GM21390 (cell line): Measurements from ENCODE around the gene ATXN1.

Source experiments
- ATAC-seq: cut with Tn5 transposase; IDR thresholded peaks from one replicate; pipeline ENCODE4 v1.9.1; 2021; ENCODE audit not compliant: unreplicated experiment

The ATXN1 gene

DNA sequence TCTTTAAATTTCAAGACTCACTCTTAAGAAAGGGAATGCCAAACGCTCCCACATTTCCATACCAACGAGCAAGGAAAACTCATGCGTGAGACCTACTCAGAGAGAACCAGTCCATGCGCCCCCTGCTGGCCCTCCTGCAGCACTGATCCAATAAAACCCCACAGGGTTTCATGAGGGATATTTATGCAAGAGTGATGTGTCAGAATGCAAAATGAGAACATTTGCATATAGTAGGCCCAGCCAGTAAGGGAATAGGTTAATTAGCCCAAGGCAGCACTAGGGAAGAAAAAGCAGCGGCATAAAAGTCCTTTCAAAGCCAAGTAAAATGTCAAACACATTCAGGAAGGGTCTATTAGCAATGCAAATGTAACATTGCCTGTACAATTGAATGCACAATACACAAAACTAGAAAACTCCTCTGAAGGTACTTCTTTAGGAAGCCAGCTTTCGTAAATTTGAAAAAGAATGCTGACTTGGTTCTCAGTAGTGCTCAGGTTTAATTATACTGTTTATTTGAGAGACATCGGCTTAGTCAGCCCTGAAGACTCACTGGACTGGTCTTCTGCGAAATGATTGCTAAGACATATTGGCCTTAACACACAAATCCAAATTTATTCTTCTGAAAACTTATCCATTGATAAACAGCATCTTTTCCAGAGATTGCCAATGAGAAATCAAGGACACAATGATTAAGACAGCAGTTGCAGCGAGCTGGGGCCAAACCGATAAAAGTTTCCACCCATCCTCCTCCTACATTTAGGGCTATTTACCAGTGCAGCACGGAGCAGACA is 429.7 kb downstream of the ATXN1 start:
- peak; percentile 52 for ATAC-seq

DNA sequence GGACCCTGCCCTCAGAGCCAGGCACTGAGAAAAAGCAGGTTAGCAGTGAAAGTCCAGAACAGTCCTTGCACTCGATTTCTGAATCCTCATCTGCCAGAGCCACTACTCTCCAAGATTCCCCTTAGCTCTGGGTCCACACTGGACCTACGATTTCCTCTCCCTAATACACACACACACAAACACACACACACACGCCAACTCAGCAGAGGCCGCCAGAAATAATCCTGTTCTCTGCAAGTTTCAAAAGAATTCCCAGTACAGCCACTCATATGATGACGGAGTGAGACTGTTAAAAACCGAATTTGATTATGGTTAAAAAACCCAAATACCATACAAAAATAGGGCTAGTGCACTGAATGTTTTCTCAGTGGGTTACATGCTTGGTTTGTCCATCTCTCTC is 432.0 kb downstream of the ATXN1 start:
- no peak for ATAC-seq

DNA sequence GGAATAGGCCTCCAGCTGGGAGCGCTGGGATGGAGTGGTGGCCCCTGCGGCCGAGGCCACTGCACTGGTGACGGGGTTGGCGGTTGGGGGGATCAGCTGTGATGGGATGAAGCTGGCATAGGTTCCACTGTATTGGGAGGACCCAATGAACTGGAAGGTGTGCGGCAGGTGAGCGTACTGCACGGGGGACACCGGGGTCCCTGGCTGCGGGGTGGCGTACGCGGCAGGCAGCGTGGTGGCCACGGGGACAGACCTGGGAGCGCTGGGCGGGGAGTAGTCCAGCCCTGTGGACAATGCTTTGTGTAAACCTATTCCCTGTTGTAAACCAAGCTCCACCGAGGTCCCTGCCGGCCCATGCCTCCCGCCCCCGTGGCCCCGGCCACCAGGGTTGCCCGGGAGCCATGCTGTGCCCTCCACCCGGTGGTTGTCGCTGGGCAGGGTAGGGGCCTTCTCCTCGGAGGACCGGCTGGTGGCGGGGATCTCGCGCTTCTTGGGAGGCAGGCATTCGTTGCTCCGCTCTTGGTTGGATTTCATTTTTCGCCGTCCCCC is 433.4 kb downstream of the ATXN1 start:
- ATAC-seq, result no peak

DNA sequence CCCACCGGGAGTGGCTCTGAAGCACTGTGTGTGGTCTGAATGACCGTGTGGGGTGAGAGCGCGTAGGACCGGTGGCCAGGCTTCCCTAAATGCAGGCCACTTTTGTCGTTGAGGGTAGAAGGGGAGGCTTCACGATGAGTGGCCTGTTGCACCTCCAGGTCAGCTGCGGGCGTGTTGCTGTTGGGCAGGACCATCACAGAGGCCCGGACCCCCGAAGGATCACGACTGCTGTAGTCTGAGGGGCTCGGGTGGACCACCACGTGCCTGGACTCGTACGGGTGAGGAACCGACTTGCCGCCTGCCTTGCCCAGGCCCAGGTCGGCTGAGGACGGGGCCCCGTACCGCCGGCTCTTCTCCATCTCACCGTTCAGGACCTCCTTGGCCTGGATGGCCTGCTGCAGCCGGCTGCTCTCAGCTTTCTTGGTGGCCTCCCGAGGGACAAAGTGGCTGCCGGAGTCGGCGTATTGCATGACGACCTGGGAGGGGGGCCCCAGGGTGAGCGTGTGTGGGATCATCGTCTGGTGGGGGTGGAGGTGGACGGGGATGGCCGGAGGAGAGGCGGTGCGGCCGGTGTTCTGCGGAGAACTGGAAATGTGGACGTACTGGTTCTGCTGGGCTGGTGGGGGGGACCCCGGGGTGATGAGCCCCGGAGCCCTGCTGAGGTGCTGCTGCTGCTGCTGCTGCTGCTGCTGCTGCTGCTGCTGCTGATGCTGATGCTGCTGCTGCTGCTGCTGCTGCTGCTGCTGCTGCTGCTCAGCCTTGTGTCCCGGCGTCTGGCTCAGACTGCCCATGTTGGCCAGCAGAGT is 434.1 kb downstream of the ATXN1 start:
- no peak for ATAC-seq

DNA sequence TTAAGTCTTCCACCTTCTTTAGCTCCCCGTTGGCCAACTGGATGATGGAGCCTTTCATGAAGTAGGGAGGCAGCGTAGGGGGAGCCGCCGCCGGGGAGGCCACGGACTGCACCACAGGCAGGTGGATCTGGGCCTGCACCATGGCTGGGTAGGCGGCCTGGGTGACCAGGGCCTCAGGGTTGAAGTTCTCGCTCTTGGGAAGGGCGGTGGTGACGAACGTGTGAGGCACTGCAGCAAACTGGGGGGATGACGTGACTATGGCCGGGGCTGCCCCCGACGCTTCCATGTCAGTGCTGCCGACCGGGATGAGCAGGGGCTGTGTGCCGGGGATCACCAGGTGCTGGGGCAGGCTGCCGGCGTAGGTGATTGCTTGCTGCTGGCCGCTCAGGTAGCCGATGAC is 434.7 kb downstream of the ATXN1 start:
- no peak for ATAC-seq

DNA sequence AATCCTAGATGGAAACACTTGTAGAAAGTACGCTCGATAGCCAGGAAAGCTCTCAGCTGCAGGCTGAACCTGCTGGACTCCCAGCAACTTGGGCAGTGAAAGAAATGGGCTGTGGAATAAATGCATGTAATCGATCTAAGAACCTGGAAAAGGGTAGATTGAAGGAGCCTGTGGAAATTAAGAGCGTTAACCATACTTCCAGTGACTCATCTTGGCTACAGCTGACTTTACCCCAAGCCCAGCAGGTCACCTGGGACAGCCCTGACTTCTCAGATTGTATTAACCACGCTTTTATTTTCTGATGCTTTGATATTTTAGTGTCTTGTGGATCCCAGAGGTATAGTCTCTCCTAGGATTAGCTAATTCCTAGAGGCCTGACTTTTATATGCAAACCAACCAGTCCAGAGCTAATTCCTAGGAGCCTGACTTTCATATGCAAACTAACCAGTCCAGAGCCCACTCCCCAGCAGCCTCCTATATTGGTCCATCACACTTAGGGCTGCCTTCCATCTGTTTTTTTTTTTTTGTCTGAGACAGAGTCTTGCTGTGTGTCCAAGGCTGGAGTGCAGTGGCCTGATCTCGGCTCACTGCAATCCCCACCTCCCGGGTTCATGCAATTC is 436.5 kb downstream of the ATXN1 start:
- no peak for ATAC-seq

DNA sequence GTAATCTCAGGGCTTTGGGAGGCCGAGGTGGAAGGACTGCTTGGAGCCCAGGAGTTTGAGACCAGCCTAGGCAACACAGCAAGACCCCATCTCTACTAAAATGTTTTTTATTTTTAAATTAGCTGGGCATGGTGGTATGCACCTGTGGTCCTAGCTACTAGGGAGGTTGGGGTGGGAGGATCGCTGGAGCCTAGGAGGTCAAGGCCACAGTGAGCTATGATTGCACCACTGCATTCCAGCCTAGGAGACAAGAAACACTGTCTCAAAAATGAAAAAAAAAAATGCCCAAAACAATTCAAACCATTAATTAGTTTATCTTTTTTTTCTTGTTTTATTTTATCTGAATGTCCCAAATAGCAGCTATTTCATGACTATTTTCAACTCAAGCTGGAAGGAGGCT is 437.1 kb downstream of the ATXN1 start:
- ATAC-seq, result no peak

DNA sequence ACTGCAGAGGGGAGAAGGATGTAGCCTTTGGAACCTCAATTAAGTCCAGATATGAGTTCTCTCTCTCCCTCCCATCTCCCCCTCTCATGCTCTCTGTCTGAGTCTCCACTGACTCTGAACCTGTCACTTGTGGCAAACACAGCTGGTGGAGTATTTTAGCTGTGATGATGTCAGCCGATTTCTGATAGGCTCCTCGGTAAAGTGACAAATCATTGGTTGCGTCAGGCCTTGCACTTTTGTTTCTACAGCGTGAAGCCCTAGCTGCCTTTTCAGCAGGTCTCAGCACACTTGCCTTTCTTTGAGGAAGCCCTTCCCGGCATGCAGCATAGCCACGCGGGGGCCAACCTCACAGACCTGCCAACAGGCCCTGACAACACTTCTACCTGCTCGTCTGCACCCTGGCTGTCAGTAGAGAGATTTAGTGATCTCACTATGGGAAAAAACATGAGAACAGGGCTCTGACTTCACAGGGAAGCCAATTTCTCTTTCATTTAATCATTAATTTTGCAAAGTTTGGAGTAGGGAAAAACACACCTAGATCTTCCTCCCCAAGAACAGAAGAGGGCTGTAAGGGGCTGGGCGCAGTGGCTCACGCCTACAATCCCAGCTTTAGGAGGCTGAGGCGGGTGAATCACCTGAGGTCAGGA is 438.5 kb downstream of the ATXN1 start:
- ATAC-seq, result peak; percentile 84

DNA sequence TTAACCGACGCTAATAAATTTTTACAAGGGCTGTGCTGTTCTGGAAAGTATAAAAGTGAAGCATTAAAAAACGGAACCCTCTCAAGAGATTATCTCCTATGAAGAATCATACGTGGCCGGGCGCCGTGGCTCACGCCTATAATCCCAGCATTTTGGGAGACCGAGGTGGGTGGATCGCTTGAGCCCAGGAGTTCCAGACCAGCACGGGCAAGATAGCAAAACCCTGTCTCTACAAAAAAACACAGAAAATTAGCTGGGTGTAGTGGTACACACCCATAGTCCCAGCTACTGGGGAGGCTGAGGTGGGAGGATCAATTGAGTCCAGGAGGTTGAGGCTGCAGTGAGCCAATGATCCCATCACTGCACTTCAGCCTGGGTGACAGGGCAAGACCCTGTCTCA is 439.4 kb downstream of the ATXN1 start:
- no peak for ATAC-seq

DNA sequence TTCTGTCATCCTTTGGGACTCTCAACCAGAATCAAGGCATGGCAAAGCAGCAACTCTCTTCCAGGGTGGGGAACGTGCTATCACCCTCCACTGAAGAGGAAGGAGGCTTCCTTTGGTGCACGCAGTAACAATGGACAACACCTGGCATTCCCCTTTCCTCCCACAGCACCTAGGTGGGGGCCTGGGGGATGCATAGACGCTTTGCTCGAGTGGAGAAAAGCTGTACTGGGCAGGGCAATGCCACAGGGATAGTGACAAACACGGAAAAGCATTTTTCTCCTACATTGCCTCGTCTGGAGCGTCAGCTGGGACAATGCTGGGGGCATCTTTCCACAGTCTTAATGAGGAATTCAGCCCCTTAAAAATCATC is 439.9 kb downstream of the ATXN1 start:
- no peak for ATAC-seq

DNA sequence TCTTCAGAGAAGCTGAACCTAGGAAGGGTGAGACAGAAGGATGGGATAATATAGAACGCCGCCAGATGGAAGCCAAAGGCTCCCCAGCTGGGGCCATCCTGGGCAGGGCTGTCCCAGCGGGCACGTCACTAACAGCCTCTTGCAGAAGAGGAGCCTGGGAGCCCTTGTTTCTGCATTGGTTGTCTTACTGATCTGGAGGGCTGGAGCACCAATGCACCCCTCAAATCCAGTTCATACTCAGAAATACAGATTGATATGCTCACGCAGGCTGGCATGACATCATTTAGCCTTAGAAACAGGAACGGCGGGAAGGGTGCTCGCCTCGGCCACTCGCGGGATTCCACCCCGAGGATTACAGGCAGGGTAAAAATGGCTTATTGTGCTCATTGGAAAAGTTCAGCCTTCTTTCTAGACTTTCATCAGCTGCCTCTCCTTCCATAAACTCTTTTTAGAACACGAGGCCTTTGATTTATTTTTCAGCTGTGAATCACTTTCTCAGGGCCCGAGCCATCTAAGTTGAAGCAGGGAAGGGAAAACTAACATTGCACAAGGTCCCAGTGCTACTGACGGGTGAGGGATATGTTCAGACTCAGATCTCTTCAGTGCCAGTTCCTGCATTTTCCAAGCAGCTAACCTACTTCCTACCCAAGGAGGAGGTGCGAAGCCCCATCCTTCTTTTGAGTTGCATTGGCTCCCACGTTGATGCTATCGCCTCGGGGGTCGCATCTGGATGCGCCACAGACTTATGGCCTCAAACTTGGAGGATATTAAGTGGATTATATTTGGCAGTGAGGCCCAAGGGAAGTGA is 440.5 kb downstream of the ATXN1 start:
- no peak for ATAC-seq

DNA sequence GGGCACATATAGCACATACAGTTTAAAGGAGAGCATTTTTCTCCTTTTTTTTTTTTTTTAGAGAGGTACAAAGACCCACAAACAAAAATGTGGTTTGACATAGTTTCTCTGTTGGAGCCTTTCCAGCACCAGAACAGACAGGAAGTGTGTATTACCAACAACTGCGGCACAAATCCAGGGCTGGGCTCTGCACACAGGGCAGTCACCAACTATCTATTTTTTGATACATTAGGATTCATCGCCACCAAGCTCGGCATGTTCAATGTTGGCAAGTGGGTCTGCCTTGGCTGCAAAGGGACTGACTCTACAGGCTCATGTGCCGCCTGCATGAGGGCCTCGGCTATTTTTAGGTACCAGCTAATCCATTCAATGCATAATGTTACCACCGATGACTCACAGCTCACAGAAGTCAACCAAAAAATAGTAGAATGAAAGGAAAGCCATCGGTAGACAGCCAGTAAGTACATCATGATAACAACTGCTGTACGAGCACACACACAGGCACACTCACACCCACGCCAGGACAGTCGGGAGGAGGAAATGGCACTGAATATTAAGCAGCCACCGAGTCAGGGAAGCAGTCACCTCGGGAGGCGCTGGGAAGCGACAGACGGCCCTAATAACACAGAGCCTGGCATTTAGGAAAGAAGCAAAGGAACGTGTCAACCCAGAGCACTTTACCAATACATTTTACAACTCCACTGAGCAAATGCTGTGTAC is 441.3 kb downstream of the ATXN1 start:
- peak; percentile 63 for ATAC-seq

DNA sequence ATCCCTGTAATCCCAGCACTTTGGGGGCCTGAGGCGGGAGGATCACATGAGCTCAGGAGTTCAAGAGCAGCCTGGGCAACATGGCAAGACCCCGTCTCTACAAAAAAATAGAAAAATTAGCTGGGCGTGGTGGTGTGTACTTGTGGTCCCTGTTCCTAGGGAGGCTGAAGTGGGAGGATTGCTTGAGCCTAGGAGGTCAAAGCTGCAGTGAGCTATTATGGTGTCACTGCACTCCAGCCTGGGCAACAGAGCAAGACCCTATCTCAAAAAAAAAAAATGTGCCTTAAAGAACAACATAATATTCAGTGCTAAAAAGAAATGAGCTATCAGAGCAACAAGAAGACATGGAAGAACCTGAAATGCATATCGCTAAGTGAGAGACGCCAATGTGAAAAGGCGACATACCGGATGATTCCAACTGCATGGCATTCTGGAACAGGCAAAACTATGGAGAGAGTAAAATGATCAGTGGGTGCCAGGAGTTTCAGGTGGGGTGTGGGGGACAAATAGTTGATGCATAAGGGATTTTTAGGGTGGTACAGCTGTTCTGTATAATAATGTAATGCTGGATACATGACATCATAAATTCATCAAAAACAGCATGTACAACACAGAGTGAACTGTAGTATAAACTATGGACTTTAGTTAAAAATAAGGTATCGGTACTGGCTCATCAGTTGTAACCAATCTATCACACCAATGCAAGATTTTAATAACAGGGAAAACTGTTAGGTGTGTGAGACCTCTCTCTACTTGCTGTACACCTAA is 442.1 kb downstream of the ATXN1 start:
- ATAC-seq, result no peak

DNA sequence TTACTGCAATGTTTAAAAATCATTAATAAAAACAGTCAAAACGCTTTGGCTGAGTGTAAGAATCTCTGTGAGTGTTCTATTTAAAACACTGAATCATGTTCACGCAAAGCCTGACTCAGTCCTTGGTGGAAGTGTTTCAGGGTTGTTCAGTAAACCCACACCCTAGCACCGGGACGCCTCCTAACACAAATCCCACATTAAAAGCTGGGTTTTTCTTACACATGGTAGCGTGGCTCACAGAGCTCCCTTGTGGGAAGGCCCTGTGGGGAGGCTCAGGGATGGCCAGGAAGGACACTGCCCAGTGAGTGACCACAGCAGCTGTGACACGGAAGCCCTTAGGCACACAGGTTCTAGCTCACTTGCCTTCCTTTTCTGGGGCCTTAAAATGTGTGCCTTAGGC is 442.7 kb downstream of the ATXN1 start:
- ATAC-seq, result no peak

DNA sequence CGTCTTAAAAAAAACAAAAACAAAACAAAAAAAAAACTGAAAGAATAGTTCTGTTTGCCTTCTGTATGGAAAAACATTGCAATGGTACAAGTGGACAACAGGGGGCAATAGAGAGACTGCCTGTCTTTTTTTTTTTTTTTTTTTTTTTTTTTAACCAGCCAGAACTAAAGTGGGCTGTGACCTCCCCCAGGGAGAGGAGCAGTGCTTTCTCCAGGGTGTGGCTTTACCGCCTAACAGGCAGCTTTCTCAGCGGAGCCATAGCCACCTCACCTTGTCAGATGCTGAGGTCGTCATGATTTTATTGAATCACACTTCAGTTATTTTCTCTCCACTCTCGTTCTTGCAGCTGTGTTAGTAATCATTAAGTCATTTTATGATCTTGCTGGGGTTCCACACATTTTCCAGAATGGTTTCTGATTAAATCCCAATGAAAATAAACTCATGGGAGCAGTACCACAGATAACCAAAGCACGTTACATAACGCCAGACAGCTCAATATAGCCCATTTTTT is 444.5 kb downstream of the ATXN1 start:
- ATAC-seq, result no peak

DNA sequence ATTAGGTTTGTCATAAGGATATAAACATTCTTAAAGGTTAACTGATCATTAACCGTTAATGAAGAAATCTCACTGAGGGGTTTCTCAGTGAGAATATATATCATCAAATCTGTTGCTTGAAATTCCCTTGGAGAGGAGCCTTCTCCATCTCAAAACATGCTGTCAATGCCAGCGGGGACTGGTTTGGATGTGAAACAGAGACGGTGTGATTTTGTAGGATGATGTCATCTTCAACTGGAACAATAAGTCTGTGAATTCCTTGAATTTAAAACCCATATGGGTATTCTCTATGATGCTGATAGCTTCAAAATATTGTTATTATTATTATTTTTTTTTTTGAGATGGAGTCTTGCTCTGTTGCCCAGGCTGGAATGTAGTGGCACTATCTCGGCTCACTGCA is 447.0 kb downstream of the ATXN1 start:
- no peak for ATAC-seq

DNA sequence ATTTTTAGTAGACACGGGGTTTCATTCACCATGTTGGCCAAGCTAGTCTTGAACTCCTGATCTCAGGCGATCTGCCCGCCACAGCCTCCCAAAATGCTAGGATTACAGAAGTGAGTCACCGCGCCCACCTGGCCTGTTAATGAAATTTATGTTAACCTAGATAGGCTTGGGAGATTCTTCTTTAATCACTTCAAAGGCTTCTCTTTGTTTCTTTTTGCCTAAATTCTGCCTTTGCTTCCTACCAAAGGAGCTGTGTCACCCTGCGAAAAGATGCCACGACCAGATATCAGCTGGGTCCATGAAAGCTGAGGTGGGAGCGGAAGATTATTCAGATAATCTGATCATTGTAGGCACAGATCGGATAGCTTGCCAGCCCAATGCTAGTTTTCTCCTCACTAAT is 447.5 kb downstream of the ATXN1 start:
- ATAC-seq, result no peak

DNA sequence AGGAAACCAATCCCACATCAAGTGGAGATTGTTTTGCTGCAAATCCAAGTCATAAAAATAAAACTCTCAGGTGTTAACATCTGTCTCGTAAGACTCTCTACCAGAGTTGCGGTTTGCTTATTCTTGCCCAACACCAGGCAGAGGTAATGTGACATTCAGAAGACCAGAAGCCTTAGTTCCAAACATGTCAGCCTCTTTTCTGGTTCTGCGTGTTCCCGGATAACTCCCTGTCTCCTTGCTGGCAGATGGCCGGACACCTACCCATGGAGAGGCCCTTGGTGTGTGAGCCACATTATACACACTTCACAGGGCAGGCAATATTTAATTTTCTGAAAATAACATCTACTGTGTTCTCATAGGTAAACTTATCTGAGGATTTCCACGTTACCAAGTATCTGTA is 449.5 kb downstream of the ATXN1 start:
- no peak for ATAC-seq

DNA sequence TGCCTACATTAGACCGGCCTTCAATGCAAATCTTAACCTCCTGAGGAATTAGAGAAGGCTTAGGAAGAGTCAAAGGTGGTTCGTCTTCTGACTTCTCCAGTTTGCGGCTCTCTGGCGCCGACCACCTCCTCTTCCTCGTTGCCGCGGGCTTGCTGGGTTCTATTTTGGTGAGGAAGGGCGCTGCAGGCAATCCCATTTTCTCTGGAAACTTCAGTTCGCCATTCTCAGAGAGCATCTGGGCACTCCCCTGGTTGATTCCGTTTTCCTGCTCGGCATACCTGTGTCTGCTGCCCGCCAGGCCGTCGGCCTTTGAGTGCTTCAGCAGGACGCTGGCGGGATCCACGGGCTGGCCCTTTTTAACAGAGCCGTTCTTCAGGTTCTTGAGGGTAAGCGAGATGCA is 454.9 kb downstream of the ATXN1 start:
- no peak for ATAC-seq
